H1 (cell line): ENCODE results near the gene TFAP2B. TPM values are rescaled to one million over a fixed set of nuclear protein-coding genes. Genes with fewer than 3 reads are reported as not detected.

Experiments used
- CTCF ChIA-PET: fragments of 300-600 bp; sonication (Branson Sonifier 250); formaldehyde crosslinking; loops from one replicate; lab custom pipeline; 2021; ENCODE audit not compliant: partially characterized antibody; lab: Charles Lee
- POLR2A ChIA-PET: fragments of 300-600 bp; sonication (Branson Sonifier 250); formaldehyde crosslinking; loops from one replicate; lab custom pipeline; 2021; ENCODE audit warnings: inconsistent platforms; ENCODE audit not compliant: partially characterized antibody; lab: Charles Lee
- DNase-seq, 2 experiments: peaks; one replicate each; pipeline versions ENCODE4 v3.0.0 to v3.0.0-alpha.2; 2010 to 2022; ENCODE audit warnings: low spot score in 2 of 2, low read depth in 1 of 2, mixed read lengths in 1 of 2
- FAIRE-seq: peaks from 2 replicates; lab custom pipeline; 2011; peaks lifted over from hg19 to GRCh38; lab: Jason Lieb, UNC
- H2AFZ ChIP-seq: 2 replicates; pipeline ENCODE4 v1.8.1; 2012; ENCODE audit warnings: low read length, inconsistent platforms
- H2AK5ac ChIP-seq: 2 replicates; pipeline ENCODE4 v1.6.1; 2013; ENCODE audit warnings: low read depth, low read length
- H2BK120ac ChIP-seq: replicated peaks from 2 replicates; pipeline ENCODE3; 2013; ENCODE audit warnings: low read depth, low read length, inconsistent platforms
- H2BK12ac ChIP-seq: 2 replicates; pipeline ENCODE4 v1.6.1; 2013; ENCODE audit warnings: low read depth, low read length
- H2BK15ac ChIP-seq: 2 replicates; pipeline ENCODE4 v1.6.1; 2013; ENCODE audit warnings: low read length
- H2BK20ac ChIP-seq: 2 replicates; pipeline ENCODE4 v1.6.1; 2013; ENCODE audit warnings: low read length
- H2BK5ac ChIP-seq: 2 replicates; pipeline ENCODE4 v1.6.1; 2013; ENCODE audit warnings: low read depth, low read length
- H3K14ac ChIP-seq: 2 replicates; pipeline ENCODE4 v1.6.1; 2013; ENCODE audit warnings: inconsistent platforms; ENCODE audit not compliant: insufficient read length
- H3K18ac ChIP-seq: 2 replicates; pipeline ENCODE4 v1.6.1; 2013; ENCODE audit warnings: low read length; ENCODE audit errors: extremely low read depth
- H3K23ac ChIP-seq: 2 replicates; pipeline ENCODE4 v1.6.1; 2013; ENCODE audit warnings: inconsistent platforms; ENCODE audit not compliant: insufficient read length
- H3K23me2 ChIP-seq: 2 replicates; pipeline ENCODE4 v1.6.1; 2013; ENCODE audit warnings: low read depth, low read length
- H3K27ac ChIP-seq: 2 replicates; pipeline ENCODE4 v1.6.1; 2011; ENCODE audit warnings: low read depth, low read length, inconsistent platforms
- H3K27me3 ChIP-seq, 4 experiments: replicated peaks in 1 of 4; 1 replicate in 1 of 4; 2 replicates in 3 of 4; pipeline versions ENCODE4 v1.6.1 to v1.8.1; 2011 to 2013; ENCODE audit warnings: low read length in 3 of 4, mild to moderate bottlenecking in 3 of 4, inconsistent platforms in 2 of 4, mixed read lengths in 2 of 4, moderate library complexity in 1 of 4; ENCODE audit not compliant: control insufficient read depth in 3 of 4, insufficient read depth in 3 of 4; ENCODE audit errors: extremely low read depth in 1 of 4
- H3K36me3 ChIP-seq, 4 experiments: 2 replicates each; pipeline versions ENCODE4 v1.6.1 to v1.8.1; 2011 to 2013; ENCODE audit warnings: mild to moderate bottlenecking in 4 of 4, low read length in 3 of 4, moderate library complexity in 2 of 4, control low read depth in 1 of 4, inconsistent platforms in 1 of 4; ENCODE audit not compliant: insufficient read depth in 4 of 4, control insufficient read depth in 2 of 4
- H3K4ac ChIP-seq: replicated peaks from 2 replicates; pipeline ENCODE3; 2013; ENCODE audit warnings: low read length, low read depth, mixed read lengths, inconsistent platforms; ENCODE audit not compliant: insufficient read length
- H3K4me1 ChIP-seq, 4 experiments: replicated peaks in 1 of 4; 1 replicate in 1 of 4; 2 replicates in 3 of 4; pipeline versions ENCODE4 v1.6.1 to v1.8.1; 2011 to 2013; ENCODE audit warnings: low read length in 3 of 4, inconsistent platforms in 2 of 4, mixed read lengths in 1 of 4; ENCODE audit not compliant: insufficient read depth in 4 of 4, control insufficient read depth in 3 of 4
- H3K4me2 ChIP-seq, 2 experiments: 2 replicates each; pipeline versions ENCODE4 v1.6.1 to v1.8.1; 2011 to 2013; ENCODE audit warnings: low read depth in 2 of 2, low read length in 2 of 2, control low read depth in 1 of 2, inconsistent platforms in 1 of 2, mild to moderate bottlenecking in 1 of 2; ENCODE audit not compliant: insufficient read depth in 1 of 2
- H3K4me3 ChIP-seq, 4 experiments: fragments of 200-600, 300-600 bp in 1 of 4; sonication (generic), shearing (Covaris generic), sonication (Bioruptor Twin) in 1 of 4; 2 replicates each; pipeline versions ENCODE4 v1.5.1 to v1.8.1; 2011 to 2016; ENCODE audit warnings: low read length in 4 of 4, low read depth in 3 of 4, control low read depth in 2 of 4, inconsistent platforms in 2 of 4, mild to moderate bottlenecking in 2 of 4, mixed read lengths in 1 of 4, moderate library complexity in 1 of 4; ENCODE audit not compliant: insufficient read depth in 2 of 4; ENCODE audit errors: extremely low read depth in 1 of 4
- H3K56ac ChIP-seq: replicated peaks from 2 replicates; pipeline ENCODE3; 2013; ENCODE audit warnings: low read depth, mild to moderate bottlenecking, mixed read lengths, low read length, inconsistent platforms; ENCODE audit not compliant: insufficient read length
- H3K79me1 ChIP-seq: 2 replicates; pipeline ENCODE4 v1.6.1; 2013; ENCODE audit warnings: low read depth, low read length, control low read depth
- H3K79me2 ChIP-seq, 2 experiments: 2 replicates each; pipeline versions ENCODE4 v1.6.1 to v1.8.1; 2012 to 2013; ENCODE audit warnings: low read length in 2 of 2, mild to moderate bottlenecking in 2 of 2, inconsistent platforms in 1 of 2; ENCODE audit not compliant: insufficient read depth in 2 of 2, control insufficient read depth in 1 of 2
- H3K9ac ChIP-seq, 4 experiments: replicated peaks in 1 of 4; 1 replicate in 1 of 4; 2 replicates in 3 of 4; pipeline versions ENCODE4 v1.6.1 to v1.8.1; 2011 to 2013; ENCODE audit warnings: low read depth in 3 of 4, low read length in 3 of 4, control low read depth in 2 of 4, mild to moderate bottlenecking in 2 of 4, moderate library complexity in 2 of 4, inconsistent platforms in 1 of 4; ENCODE audit errors: extremely low read depth in 1 of 4
- H3K9me3 ChIP-seq, 2 experiments: 2 replicates each; pipeline versions ENCODE4 v1.6.1 to v1.8.1; 2012 to 2013; ENCODE audit warnings: mild to moderate bottlenecking in 2 of 2, moderate library complexity in 2 of 2, control low read depth in 1 of 2, inconsistent platforms in 1 of 2, low read depth in 1 of 2, low read length in 1 of 2, mixed read lengths in 1 of 2; ENCODE audit not compliant: insufficient read depth in 2 of 2
- H4K20me1 ChIP-seq, 2 experiments: replicated peaks in 1 of 2; 2 replicates each; pipeline versions ENCODE3 to v1.8.1; 2011 to 2013; ENCODE audit warnings: inconsistent platforms in 2 of 2, low read length in 2 of 2, mild to moderate bottlenecking in 1 of 2; ENCODE audit not compliant: insufficient read depth in 2 of 2, control insufficient read depth in 1 of 2
- H4K5ac ChIP-seq: 2 replicates; pipeline ENCODE4 v1.6.1; 2013; ENCODE audit warnings: low read length, low read depth, mixed read lengths, inconsistent platforms; ENCODE audit not compliant: insufficient read length
- H4K8ac ChIP-seq: 2 replicates; pipeline ENCODE4 v1.8.0; 2013; ENCODE audit warnings: mild to moderate bottlenecking, moderate library complexity, low read length, inconsistent platforms; ENCODE audit not compliant: insufficient read depth; ENCODE audit errors: extremely low read depth
- H4K91ac ChIP-seq: replicated peaks from 2 replicates; pipeline ENCODE3; 2013; ENCODE audit warnings: low read length, mixed read lengths, inconsistent platforms; ENCODE audit not compliant: insufficient read length
- KDM4A ChIP-seq: IDR thresholded peaks from one replicate; pipeline ENCODE4 v1.7.1; 2012; ENCODE audit warnings: low read depth, mild to moderate bottlenecking, moderate library complexity, low read length, inconsistent platforms; ENCODE audit not compliant: severe bottlenecking
- NANOG ChIP-seq: IDR thresholded peaks from 2 replicates; pipeline ENCODE4 v1.6.1; 2011; ENCODE audit warnings: low read length, low read depth, mild to moderate bottlenecking, inconsistent platforms; ENCODE audit not compliant: insufficient read depth, poor library complexity, severe bottlenecking
- ZNF274 ChIP-seq: IDR thresholded peaks from 2 replicates; pipeline ENCODE4 v1.7.0; 2012; ENCODE audit warnings: low read length, borderline replicate concordance; ENCODE audit errors: extremely low read depth
- WGBS, 2 experiments: shearing (Covaris generic) in 1 of 2; methylation state at CpG; one replicate each; pipeline versions ENCODE4 v1.1.6 to v1.1.7; 2013 to 2015; ENCODE audit warnings: low lambda C conversion rate in 2 of 2, mixed read lengths in 2 of 2, inconsistent platforms in 1 of 2, low coverage in 1 of 2, missing lambda C conversion rate in 1 of 2; ENCODE audit not compliant: insufficient replicate concordance in 2 of 2, insufficient coverage in 1 of 2, insufficient read length in 1 of 2; ENCODE audit errors: extremely low coverage in 1 of 2, missing lambda C conversion rate in 1 of 2; 5-methylcytosine and 5-hydroxymethylcytosine counted together
- polyA plus RNA-seq, 7 experiments: library from polyadenylated mRNA; depleted of rRNA in 3 of 7; stranded (reverse) in 5 of 7; unstranded in 2 of 7; fragments of >200 nt in 5 of 7; fragments of 200-250 nt in 2 of 7; gene quantifications; 1 replicate in 5 of 7; 2 replicates in 1 of 7; 4 replicates in 1 of 7; pipeline versions ENCODE4 v1.2.1 to v1.2.3, GENCODE V29; 2011 to 2013; ENCODE audit warnings: missing spikeins in 2 of 7, mixed read lengths in 2 of 7
- total RNA-seq: library from RNA; stranded (reverse); fragmentation: NEBNext Ultra II Directional; extraction: Animal tissue kit (Norgen Biotek cat#: 25700); gene quantifications from 2 replicates; pipeline ENCODE4 v1.2.1, GENCODE V29; 2021

TFAP2B gene
- total and polyA plus RNA-seq, 2 of the 8 experiments (the other 6 are each of a cell fraction or from before 2014, with no cell fraction given): not detected

DNA sequence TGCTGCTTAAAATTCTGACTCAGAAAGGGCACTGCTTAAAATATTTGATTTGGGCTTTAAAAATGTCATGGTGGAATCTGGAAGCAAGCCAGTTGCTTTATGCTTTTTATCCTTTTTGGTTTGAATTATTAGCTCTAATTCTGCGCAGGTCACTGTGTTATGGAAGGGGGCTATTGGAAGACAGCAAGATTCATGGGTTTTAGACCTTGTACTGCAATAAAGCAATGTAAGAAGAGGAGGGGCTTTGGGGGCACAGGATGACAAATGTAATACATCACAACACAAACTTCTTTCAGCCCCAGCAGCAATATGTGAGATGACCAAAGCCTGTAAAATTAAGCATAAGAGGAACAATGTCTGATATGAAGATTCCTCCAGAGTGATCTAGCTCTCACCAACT, 68.4 kb downstream of the TFAP2B start:
- no peak for TF ChIP-seq ZNF274
- TF ChIP-seq NANOG: no peak
- no peak for TF ChIP-seq KDM4A
- Histone ChIP-seq H2BK20ac (no peak overlapping the region), H2AFZ (no peak overlapping the region), H3K14ac (no peak overlapping the region), H3K18ac (no peak overlapping the region), H3K23ac (no peak overlapping the region), H3K79me1 (no peaks in the 10 kb centered on the region), H4K8ac (no peak overlapping the region), H2BK12ac (no peak overlapping the region), H3K23me2 (no peaks in the 10 kb centered on the region), H2AK5ac (no peak overlapping the region), H2BK15ac (no peak overlapping the region), H3K4me3 (no peak overlapping the region), H2BK120ac (no peak overlapping the region), H3K79me2 (no peaks in the 10 kb centered on the region), H3K56ac (no peak overlapping the region), H4K5ac (no peak overlapping the region), H3K9me3 (no peaks in the 10 kb centered on the region), H3K4me2 (no peak overlapping the region), H3K4me1 (peaks cover 0 to 2% (median 1%) of the 10 kb centered on the region in 4 experiments; a peak in 1 of 7 replicates), H3K27me3 (no peaks in the 10 kb centered on the region), H3K27ac (no peak overlapping the region), H3K36me3 (no peaks in the 10 kb centered on the region), H2BK5ac (no peak overlapping the region), H4K91ac (no peak overlapping the region), H3K4ac (no peak overlapping the region), H3K9ac (no peak overlapping the region), H4K20me1 (no peaks in the 10 kb centered on the region)
- DNase-seq (no peak), FAIRE-seq (no peak)
- WGBS, 2 experiments: 75% methylated on average over 1 of the region's 1 CpG; no CpG with 5 or more reads in 1 of the 2 experiments
- POLR2A ChIA-PET: no interaction called here
- CTCF ChIA-PET: no interaction called here
